Nephron progenitor cell (in vitro differentiated cells): Measurements from ENCODE around the gene PRR33.

Source experiments
- DNase-seq: peaks from one replicate; pipeline ENCODE4 v3.0.0; 2021
- H3K27ac Mint-ChIP-seq: 2 replicates; pipeline ENCODE4 v1.8.0; 2021; ENCODE audit warnings: mild to moderate bottlenecking, moderate library complexity, mixed read lengths
- H3K27me3 Mint-ChIP-seq: 2 replicates; pipeline ENCODE4 v1.8.0; 2021; ENCODE audit warnings: mild to moderate bottlenecking, low read depth, mixed read lengths; ENCODE audit not compliant: poor library complexity
- H3K36me3 Mint-ChIP-seq: 2 replicates; pipeline ENCODE4 v1.8.0; 2021; ENCODE audit warnings: low read depth, mixed read lengths
- H3K4me1 Mint-ChIP-seq: 2 replicates; pipeline ENCODE4 v1.8.0; 2021; ENCODE audit warnings: mixed read lengths
- H3K4me3 Mint-ChIP-seq: 2 replicates; pipeline ENCODE4 v1.8.0; 2021; ENCODE audit warnings: mild to moderate bottlenecking, moderate library complexity, mixed read lengths
- H3K9me3 Mint-ChIP-seq: 2 replicates; pipeline ENCODE4 v1.8.0; 2021; ENCODE audit warnings: mild to moderate bottlenecking, moderate library complexity, mixed read lengths
- CTCF ChIP-seq: fragments of 200-600 bp; sonication (generic); IDR thresholded peaks from 2 replicates; pipeline ENCODE4 v1.5.0; 2021; ENCODE audit warnings: antibody characterized with exemption

The PRR33 gene

GRCh38 chr11:1852877-1853276 is 38.8 kb downstream of the PRR33 start, which contains the start of gene LSP1:
Gene LSP1, plus strand, starts transcription at chr11:1853084. Its CDS starts 61 bp downstream, at chr11:1853145.
- TF ChIP-seq CTCF: no peak
- Mint-ChIP-seq H3K4me3 (no peak within 1 kb of the TSS), H3K36me3 (no peaks in the 10 kb centered on the region), H3K4me1 (peaks cover 32% of the 10 kb centered on the region), H3K27ac (no peak within 1 kb of the TSS), H3K9me3 (peaks cover 3% of the 10 kb centered on the region), H3K27me3 (peaks cover 9% of the 10 kb centered on the region)
- no peak for DNase-seq

- no peak for DNase-seq
- Mint-ChIP-seq H3K4me3 (no peak overlapping the region), H3K4me1 (peaks cover 36% of the 10 kb centered on the region), H3K27me3 (peaks cover 9% of the 10 kb centered on the region), H3K9me3 (peaks cover 3% of the 10 kb centered on the region), H3K36me3 (no peaks in the 10 kb centered on the region), H3K27ac (no peak overlapping the region)
- TF ChIP-seq CTCF: no peak
Measured at GRCh38 chr11:1852271-1852876, 39.3 kb downstream of the PRR33 start.

- no peak for TF ChIP-seq CTCF
- H3K27ac Mint-ChIP-seq: no peak overlapping the region
- no peaks in the 10 kb centered on the region for H3K36me3 Mint-ChIP-seq
- no peak for DNase-seq
- peaks cover 9% of the 10 kb centered on the region for H3K27me3 Mint-ChIP-seq
- peaks cover 42% of the 10 kb centered on the region for H3K4me1 Mint-ChIP-seq
- no peak overlapping the region for H3K4me3 Mint-ChIP-seq
- peaks cover 3% of the 10 kb centered on the region for H3K9me3 Mint-ChIP-seq
Measured at GRCh38 chr11:1851468-1852180, 40.1 kb downstream of the PRR33 start.

GRCh38 chr11:1848640-1849430 is 42.9 kb downstream of the PRR33 start:
- H3K4me1 Mint-ChIP-seq: peaks cover 52% of the 10 kb centered on the region
- H3K27ac Mint-ChIP-seq: peak overlapping the region; percentile 59
- no peak overlapping the region for H3K4me3 Mint-ChIP-seq
- TF ChIP-seq CTCF: no peak
- H3K36me3 Mint-ChIP-seq: no peaks in the 10 kb centered on the region
- DNase-seq: no peak
- peaks cover 3% of the 10 kb centered on the region for H3K9me3 Mint-ChIP-seq
- H3K27me3 Mint-ChIP-seq: peaks cover 5% of the 10 kb centered on the region

- peaks cover 3% of the 10 kb centered on the region for H3K9me3 Mint-ChIP-seq
- no peak for DNase-seq
- no peak overlapping the region for H3K27ac Mint-ChIP-seq
- H3K4me1 Mint-ChIP-seq: peaks cover 59% of the 10 kb centered on the region
- no peak for TF ChIP-seq CTCF
- H3K36me3 Mint-ChIP-seq: no peaks in the 10 kb centered on the region
- peaks cover 5% of the 10 kb centered on the region for H3K27me3 Mint-ChIP-seq
- H3K4me3 Mint-ChIP-seq: no peak overlapping the region
Measured at GRCh38 chr11:1847926-1848639, 43.6 kb downstream of the PRR33 start.
